ENCODE measurements around the gene PIK3CD. TPM values are rescaled to one million over a fixed set of nuclear protein-coding genes. Genes with fewer than 3 reads are reported as not detected.

Gene PIK3CD
- total and polyA plus RNA-seq, 2 of the 4 experiments (the other 2 are of a cell fraction): 5.0 to 12.1 TPM

- intact Hi-C loops (cut with micrococcal nuclease): no loop called here
- no peak overlapping the region for H2BK5ac ChIP-seq (ENCODE audit: low read depth, low read length, poor library complexity, severe bottlenecking)
- no peak overlapping the region for H2BK20ac ChIP-seq (ENCODE audit: low read depth, low read length)
- H4K5ac ChIP-seq (ENCODE audit: low read depth, low read length): no peak overlapping the region
- H3K14ac ChIP-seq (replicated peaks; ENCODE audit: low read depth, low read length): no peak overlapping the region; the same call in 1 of the 2 replicates
- no peak overlapping the region for H2AK9ac ChIP-seq (replicated peaks; ENCODE audit: low read depth, low read length, poor library complexity)
- H3K27ac ChIP-seq (ENCODE audit: insufficient read depth, low read length): no peak overlapping the region
- H2BK120ac ChIP-seq (ENCODE audit: low read depth, low read length): no peak overlapping the region
- no peak overlapping the region for H3K56ac ChIP-seq (ENCODE audit: extremely low read depth, insufficient read depth, low read length)
- CTCF ChIA-PET: no interaction called here
- in situ Hi-C loops (cut with MboI; ENCODE audit: low sequenced_read_pairs): no loop called here
- peaks cover 10% of the 10 kb centered on the region; the same call in 1 of the 2 replicates for H3K9me1 ChIP-seq (ENCODE audit: insufficient read depth, low read length)
- no peaks in the 10 kb centered on the region for H3K9me3 ChIP-seq (ENCODE audit: control insufficient read depth, insufficient read depth, low read length)
- H3K36me3 ChIP-seq (ENCODE audit: control insufficient read depth, insufficient read depth, low read length): no peaks in the 10 kb centered on the region
- peaks cover 3% of the 10 kb centered on the region; the same call in 1 of the 2 replicates for H4K20me1 ChIP-seq (ENCODE audit: insufficient read depth, low read length)
- H2BK15ac ChIP-seq (ENCODE audit: low read depth, low read length): no peak overlapping the region
- H3K27me3 ChIP-seq (ENCODE audit: control insufficient read depth, insufficient read depth, low read length): no peaks in the 10 kb centered on the region
- no peak overlapping the region for H4K91ac ChIP-seq (ENCODE audit: insufficient read depth, low read depth, low read length)
- peaks cover 9% of the 10 kb centered on the region for H3K4me1 ChIP-seq (ENCODE audit: control insufficient read depth, insufficient read depth, low read length)
- H3K4me3 ChIP-seq (ENCODE audit: insufficient read depth, low read depth, low read length): no peak overlapping the region
- peaks cover 16 to 37% of the 10 kb centered on the region in 2 experiments; a peak in 3 of 4 replicates for H3K79me1 ChIP-seq (ENCODE audit: low read depth in 1 of 2, low read length in 2 of 2)
- no TSS peak for BruUV-seq (replicated peaks)
- no peak for DNase-seq
- no peak overlapping the region for H2AFZ ChIP-seq (replicated peaks; ENCODE audit: low read length, poor library complexity)
- H2AK5ac ChIP-seq (ENCODE audit: low read depth, low read length): 0 out of 2 replicates have a peak overlapping the region, but pooled peaks have one; percentile 36
- WGBS, 2 experiments (ENCODE audit: extremely low coverage in 2 of 2, insufficient read length in 1 of 2): 100% methylated on average over 2 of the region's 7 CpGs; no CpG with 5 or more reads in 1 of the 2 experiments
- POLR2A ChIA-PET (ENCODE audit: unreplicated experiment): no interaction called here
- dilution Hi-C loops (cut with HindIII; ENCODE audit: low sequenced_read_pairs, unreplicated experiment): no loop called here
- H3K4me2 ChIP-seq (ENCODE audit: low read depth, low read length): no peak overlapping the region
- ATAC-seq (ENCODE audit: low read depth): no peak
- no peak overlapping the region for H3K9ac ChIP-seq (ENCODE audit: low read depth, low read length)
- no peak overlapping the region for H3K23ac ChIP-seq (ENCODE audit: low read depth, low read length)
- H4K8ac ChIP-seq (ENCODE audit: low read depth in 2 of 2, low read length in 2 of 2): no peak overlapping the region
- H3K4ac ChIP-seq (ENCODE audit: low read depth, low read length): 0 out of 2 replicates have a peak overlapping the region, but pooled peaks have one; percentile 11
- no peak for TF ChIP-seq ELK1 (IDR thresholded peaks at IDR 0.05; ENCODE audit: borderline replicate concordance, low read depth, low read length)
- TF ChIP-seq MXI1 (IDR thresholded peaks at IDR 0.05; ENCODE audit: borderline replicate concordance, low read depth, low read length): no peak
- no peak overlapping the region for H3K18ac ChIP-seq (ENCODE audit: low read depth, low read length)
Measured at GRCh38 chr1:9699361-9699760, 47.8 kb downstream of the PIK3CD start.

Data from IMR-90 (cell line).